WTC11 (cell line): ENCODE results near the gene CYP4Z1. TPM values are rescaled to one million over a fixed set of nuclear protein-coding genes. Genes with fewer than 3 reads are reported as not detected.

Experiments
- ATAC-seq: fragments of 200-7000 bp; cut with Tn5 transposase; 2 replicates; pipeline ENCODE4 v1.10.0; 2021; ENCODE audit warnings: mild to moderate bottlenecking, moderate library complexity
- CTCF ChIA-PET: fragments of 300-600 bp; sonication (Branson Sonifier 250); formaldehyde crosslinking; loops from one replicate; lab custom pipeline; 2021; ENCODE audit warnings: antibody characterized with exemption; lab: Charles Lee
- POLR2A ChIA-PET: fragments of 350-600 bp; sonication (Branson Sonifier 250); formaldehyde crosslinking; loops from one replicate; lab custom pipeline; 2021; ENCODE audit warnings: antibody characterized with exemption; lab: Charles Lee
- DNase-seq: peaks from one replicate; pipeline ENCODE4 v3.0.0; 2021; ENCODE audit warnings: low spot score
- H3K27ac Mint-ChIP-seq: 2 replicates; pipeline ENCODE4 v1.8.0; 2021; ENCODE audit warnings: mixed read lengths
- H3K27me3 Mint-ChIP-seq: 2 replicates; pipeline ENCODE4 v1.8.0; 2021; ENCODE audit warnings: low read depth, mild to moderate bottlenecking, moderate library complexity, mixed read lengths
- H3K36me3 Mint-ChIP-seq: 2 replicates; pipeline ENCODE4 v1.8.0; 2021; ENCODE audit warnings: mixed read lengths
- H3K4me1 Mint-ChIP-seq: 2 replicates; pipeline ENCODE4 v1.8.0; 2022; ENCODE audit warnings: mixed read lengths
- H3K4me3 Mint-ChIP-seq: 2 replicates; pipeline ENCODE4 v1.8.0; 2021; ENCODE audit warnings: mild to moderate bottlenecking, moderate library complexity, mixed read lengths
- H3K9me3 Mint-ChIP-seq: 2 replicates; pipeline ENCODE4 v1.8.0; 2021; ENCODE audit warnings: mixed read lengths
- FOXP1 ChIP-seq: sonication (generic); formaldehyde crosslinking; IDR thresholded peaks from 2 replicates; pipeline ENCODE4 v1.8.0; 2022; ENCODE audit warnings: missing genetic modification reagents, mild to moderate bottlenecking, moderate library complexity, borderline replicate concordance
- GABPB1 ChIP-seq: sonication (generic); formaldehyde crosslinking; IDR thresholded peaks from 2 replicates; pipeline ENCODE4 v1.8.1; 2023; ENCODE audit warnings: mild to moderate bottlenecking, missing genetic modification reagents
- SMAD3 ChIP-seq: sonication (generic); formaldehyde crosslinking; IDR thresholded peaks from 2 replicates; pipeline ENCODE4 v1.8.0; 2022; ENCODE audit warnings: missing genetic modification reagents, mild to moderate bottlenecking, borderline replicate concordance
- SP1 ChIP-seq: sonication (generic); formaldehyde crosslinking; conservative IDR thresholded peaks from 2 replicates; pipeline ENCODE4 v1.8.1; 2022; ENCODE audit warnings: missing genetic modification reagents
- TEAD4 ChIP-seq: sonication (generic); formaldehyde crosslinking; IDR thresholded peaks from 2 replicates; pipeline ENCODE4 v1.8.0; 2022; ENCODE audit warnings: mild to moderate bottlenecking, missing genetic modification reagents
- ZBTB21 ChIP-seq: sonication (generic); formaldehyde crosslinking; IDR thresholded peaks from 2 replicates; pipeline ENCODE4 v1.8.1; 2023; ENCODE audit warnings: mild to moderate bottlenecking, missing genetic modification reagents, borderline replicate concordance
- ZNF232 ChIP-seq: sonication (generic); formaldehyde crosslinking; IDR thresholded peaks from 2 replicates; pipeline ENCODE4 v1.8.0; 2022; ENCODE audit warnings: mild to moderate bottlenecking, missing genetic modification reagents
- ZNF416 ChIP-seq: fragments of 250-450 bp; sonication (Bioruptor Pico); IDR thresholded peaks from 2 replicates; pipeline ENCODE4 v1.9.0; 2021; ENCODE audit warnings: mild to moderate bottlenecking, inconsistent platforms
- ZNF423 ChIP-seq: fragments of 250-450 bp; sonication (Bioruptor Pico); IDR thresholded peaks from 2 replicates; pipeline ENCODE4 v2.1.2; 2022; ENCODE audit warnings: mild to moderate bottlenecking, moderate library complexity
- total RNA-seq: library from RNA; stranded (reverse); gene quantifications from 3 replicates; pipeline ENCODE4 v1.2.3, GENCODE V29; 2021
- TF ChIP-seq, protein P1 (sequence below): sonication (generic); formaldehyde crosslinking; IDR thresholded peaks from 2 replicates; pipeline ENCODE4 v1.8.1; 2023; ENCODE audit warnings: mild to moderate bottlenecking, missing genetic modification reagents, moderate library complexity
- TF ChIP-seq, protein P2 (sequence below): sonication (generic); formaldehyde crosslinking; IDR thresholded peaks from 2 replicates; pipeline ENCODE4 v1.8.0; 2023; ENCODE audit warnings: mild to moderate bottlenecking, missing genetic modification reagents
- TF ChIP-seq, protein P3 (sequence below): sonication (generic); formaldehyde crosslinking; IDR thresholded peaks from 2 replicates; pipeline ENCODE4 v1.8.0; 2022; ENCODE audit warnings: mild to moderate bottlenecking, missing genetic modification reagents
- TF ChIP-seq, protein P4 (sequence below): sonication (generic); formaldehyde crosslinking; IDR thresholded peaks from 2 replicates; pipeline ENCODE4 v1.8.1; 2023; ENCODE audit warnings: mild to moderate bottlenecking, moderate library complexity, missing genetic modification reagents
- TF ChIP-seq, protein P5 (sequence below): fragments of 250-450 bp; sonication (Bioruptor Pico); IDR thresholded peaks from 2 replicates; pipeline ENCODE4 v1.9.0; 2021; ENCODE audit warnings: mild to moderate bottlenecking, borderline replicate concordance
- TF ChIP-seq, protein P6 (sequence below): sonication (generic); formaldehyde crosslinking; IDR thresholded peaks from 2 replicates; pipeline ENCODE4 v1.8.0; 2022; ENCODE audit warnings: mild to moderate bottlenecking, missing genetic modification reagents

CYP4Z1 gene
- total RNA-seq, 1 experiment from 2014 or later: not detected

DNA sequence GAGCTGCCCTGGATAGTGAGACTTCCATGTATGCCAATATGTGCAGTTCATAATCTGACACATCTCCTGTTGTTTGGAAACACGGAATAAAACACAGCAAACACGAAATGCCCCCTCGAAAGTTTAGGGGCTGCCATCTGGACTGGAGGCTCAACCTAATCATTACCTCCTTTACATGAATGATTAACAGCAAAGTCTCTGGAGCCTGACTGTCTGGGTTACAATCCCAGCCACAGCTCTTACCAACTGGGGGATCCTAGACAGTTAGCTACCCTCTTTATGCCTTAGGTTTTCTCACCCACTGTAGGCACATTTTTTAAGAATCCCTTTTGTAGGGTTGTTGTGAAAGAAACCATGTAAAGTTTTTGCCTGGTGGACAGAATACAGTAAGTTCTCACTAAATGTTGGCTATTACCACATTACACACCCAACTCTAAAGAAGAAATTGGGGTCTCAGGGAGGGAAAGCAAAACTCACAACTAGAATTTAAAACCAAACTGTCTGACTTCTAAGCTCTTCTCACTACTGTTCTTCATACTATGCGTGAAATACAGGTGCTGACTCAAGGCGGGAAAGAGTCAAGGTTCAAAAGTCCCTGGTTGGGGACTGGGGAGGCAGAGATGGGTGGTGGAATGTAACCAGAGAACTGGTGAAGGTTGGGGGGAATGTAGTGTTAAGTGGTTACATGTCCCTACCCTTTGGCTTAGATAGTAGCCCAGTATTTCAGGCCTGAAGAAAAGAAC lies 94.4 kb downstream of the CYP4Z1 start (continued):
- TF ChIP-seq, protein P1, sequence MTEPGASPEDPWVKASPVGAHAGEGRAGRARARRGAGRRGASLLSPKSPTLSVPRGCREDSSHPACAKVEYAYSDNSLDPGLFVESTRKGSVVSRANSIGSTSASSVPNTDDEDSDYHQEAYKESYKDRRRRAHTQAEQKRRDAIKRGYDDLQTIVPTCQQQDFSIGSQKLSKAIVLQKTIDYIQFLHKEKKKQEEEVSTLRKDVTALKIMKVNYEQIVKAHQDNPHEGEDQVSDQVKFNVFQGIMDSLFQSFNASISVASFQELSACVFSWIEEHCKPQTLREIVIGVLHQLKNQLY (CRISPR knock-in tag): no peak

DNA sequence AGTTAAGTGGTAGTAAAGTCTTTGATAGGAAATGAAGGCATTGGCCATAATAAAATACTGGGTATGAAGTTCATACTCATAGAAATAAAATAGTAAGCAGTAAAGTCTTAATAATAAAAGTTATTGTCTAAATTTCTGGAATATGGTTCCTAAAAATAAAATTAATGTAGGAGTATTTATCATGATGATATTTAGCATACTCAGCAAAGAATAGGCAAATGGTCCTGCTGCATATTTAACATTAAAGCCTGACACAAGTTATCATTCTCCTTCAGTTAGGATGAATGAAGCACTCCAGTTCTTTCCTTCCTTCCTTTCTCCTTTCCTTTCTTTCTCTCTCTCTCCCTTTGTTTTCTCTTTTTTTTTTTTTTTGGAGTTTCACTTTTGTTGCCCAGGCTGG lies 97.5 kb downstream of the CYP4Z1 start:
- peaks cover 26% of the 10 kb centered on the region for H3K36me3 Mint-ChIP-seq
- POLR2A ChIA-PET: no interaction called here
- H3K4me3 Mint-ChIP-seq: no peak overlapping the region
- DNase-seq: no peak
- H3K9me3 Mint-ChIP-seq: peaks cover 34% of the 10 kb centered on the region
- TF ChIP-seq SP1 (CRISPR knock-in tag) (no peak), GABPB1 (CRISPR knock-in tag) (no peak), FOXP1 (no peak), TEAD4 (no peak), ZNF232 (CRISPR knock-in tag) (no peak), ZNF423 (CRISPR knock-in tag) (no peak), ZBTB21 (CRISPR knock-in tag) (no peak), ZNF416 (no peak), SMAD3 (CRISPR knock-in tag) (no peak)
- TF ChIP-seq, protein P2, sequence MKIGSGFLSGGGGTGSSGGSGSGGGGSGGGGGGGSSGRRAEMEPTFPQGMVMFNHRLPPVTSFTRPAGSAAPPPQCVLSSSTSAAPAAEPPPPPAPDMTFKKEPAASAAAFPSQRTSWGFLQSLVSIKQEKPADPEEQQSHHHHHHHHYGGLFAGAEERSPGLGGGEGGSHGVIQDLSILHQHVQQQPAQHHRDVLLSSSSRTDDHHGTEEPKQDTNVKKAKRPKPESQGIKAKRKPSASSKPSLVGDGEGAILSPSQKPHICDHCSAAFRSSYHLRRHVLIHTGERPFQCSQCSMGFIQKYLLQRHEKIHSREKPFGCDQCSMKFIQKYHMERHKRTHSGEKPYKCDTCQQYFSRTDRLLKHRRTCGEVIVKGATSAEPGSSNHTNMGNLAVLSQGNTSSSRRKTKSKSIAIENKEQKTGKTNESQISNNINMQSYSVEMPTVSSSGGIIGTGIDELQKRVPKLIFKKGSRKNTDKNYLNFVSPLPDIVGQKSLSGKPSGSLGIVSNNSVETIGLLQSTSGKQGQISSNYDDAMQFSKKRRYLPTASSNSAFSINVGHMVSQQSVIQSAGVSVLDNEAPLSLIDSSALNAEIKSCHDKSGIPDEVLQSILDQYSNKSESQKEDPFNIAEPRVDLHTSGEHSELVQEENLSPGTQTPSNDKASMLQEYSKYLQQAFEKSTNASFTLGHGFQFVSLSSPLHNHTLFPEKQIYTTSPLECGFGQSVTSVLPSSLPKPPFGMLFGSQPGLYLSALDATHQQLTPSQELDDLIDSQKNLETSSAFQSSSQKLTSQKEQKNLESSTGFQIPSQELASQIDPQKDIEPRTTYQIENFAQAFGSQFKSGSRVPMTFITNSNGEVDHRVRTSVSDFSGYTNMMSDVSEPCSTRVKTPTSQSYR (CRISPR knock-in tag): no peak
- TF ChIP-seq, protein P3, sequence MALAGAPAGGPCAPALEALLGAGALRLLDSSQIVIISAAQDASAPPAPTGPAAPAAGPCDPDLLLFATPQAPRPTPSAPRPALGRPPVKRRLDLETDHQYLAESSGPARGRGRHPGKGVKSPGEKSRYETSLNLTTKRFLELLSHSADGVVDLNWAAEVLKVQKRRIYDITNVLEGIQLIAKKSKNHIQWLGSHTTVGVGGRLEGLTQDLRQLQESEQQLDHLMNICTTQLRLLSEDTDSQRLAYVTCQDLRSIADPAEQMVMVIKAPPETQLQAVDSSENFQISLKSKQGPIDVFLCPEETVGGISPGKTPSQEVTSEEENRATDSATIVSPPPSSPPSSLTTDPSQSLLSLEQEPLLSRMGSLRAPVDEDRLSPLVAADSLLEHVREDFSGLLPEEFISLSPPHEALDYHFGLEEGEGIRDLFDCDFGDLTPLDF (CRISPR knock-in tag): no peak
- TF ChIP-seq, protein P4, sequence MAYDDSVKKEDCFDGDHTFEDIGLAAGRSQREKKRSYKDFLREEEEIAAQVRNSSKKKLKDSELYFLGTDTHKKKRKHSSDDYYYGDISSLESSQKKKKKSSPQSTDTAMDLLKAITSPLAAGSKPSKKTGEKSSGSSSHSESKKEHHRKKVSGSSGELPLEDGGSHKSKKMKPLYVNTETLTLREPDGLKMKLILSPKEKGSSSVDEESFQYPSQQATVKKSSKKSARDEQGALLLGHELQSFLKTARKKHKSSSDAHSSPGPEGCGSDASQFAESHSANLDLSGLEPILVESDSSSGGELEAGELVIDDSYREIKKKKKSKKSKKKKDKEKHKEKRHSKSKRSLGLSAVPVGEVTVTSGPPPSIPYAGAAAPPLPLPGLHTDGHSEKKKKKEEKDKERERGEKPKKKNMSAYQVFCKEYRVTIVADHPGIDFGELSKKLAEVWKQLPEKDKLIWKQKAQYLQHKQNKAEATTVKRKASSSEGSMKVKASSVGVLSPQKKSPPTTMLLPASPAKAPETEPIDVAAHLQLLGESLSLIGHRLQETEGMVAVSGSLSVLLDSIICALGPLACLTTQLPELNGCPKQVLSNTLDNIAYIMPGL (CRISPR knock-in tag): no peak
- TF ChIP-seq, protein P5, sequence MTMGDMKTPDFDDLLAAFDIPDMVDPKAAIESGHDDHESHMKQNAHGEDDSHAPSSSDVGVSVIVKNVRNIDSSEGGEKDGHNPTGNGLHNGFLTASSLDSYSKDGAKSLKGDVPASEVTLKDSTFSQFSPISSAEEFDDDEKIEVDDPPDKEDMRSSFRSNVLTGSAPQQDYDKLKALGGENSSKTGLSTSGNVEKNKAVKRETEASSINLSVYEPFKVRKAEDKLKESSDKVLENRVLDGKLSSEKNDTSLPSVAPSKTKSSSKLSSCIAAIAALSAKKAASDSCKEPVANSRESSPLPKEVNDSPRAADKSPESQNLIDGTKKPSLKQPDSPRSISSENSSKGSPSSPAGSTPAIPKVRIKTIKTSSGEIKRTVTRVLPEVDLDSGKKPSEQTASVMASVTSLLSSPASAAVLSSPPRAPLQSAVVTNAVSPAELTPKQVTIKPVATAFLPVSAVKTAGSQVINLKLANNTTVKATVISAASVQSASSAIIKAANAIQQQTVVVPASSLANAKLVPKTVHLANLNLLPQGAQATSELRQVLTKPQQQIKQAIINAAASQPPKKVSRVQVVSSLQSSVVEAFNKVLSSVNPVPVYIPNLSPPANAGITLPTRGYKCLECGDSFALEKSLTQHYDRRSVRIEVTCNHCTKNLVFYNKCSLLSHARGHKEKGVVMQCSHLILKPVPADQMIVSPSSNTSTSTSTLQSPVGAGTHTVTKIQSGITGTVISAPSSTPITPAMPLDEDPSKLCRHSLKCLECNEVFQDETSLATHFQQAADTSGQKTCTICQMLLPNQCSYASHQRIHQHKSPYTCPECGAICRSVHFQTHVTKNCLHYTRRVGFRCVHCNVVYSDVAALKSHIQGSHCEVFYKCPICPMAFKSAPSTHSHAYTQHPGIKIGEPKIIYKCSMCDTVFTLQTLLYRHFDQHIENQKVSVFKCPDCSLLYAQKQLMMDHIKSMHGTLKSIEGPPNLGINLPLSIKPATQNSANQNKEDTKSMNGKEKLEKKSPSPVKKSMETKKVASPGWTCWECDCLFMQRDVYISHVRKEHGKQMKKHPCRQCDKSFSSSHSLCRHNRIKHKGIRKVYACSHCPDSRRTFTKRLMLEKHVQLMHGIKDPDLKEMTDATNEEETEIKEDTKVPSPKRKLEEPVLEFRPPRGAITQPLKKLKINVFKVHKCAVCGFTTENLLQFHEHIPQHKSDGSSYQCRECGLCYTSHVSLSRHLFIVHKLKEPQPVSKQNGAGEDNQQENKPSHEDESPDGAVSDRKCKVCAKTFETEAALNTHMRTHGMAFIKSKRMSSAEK (CRISPR knock-in tag): no peak
- TF ChIP-seq, protein P6, sequence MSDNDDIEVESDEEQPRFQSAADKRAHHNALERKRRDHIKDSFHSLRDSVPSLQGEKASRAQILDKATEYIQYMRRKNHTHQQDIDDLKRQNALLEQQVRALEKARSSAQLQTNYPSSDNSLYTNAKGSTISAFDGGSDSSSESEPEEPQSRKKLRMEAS (CRISPR knock-in tag): no peak
- no peak for ATAC-seq
- CTCF ChIA-PET: no interaction called here
- no peaks in the 10 kb centered on the region for H3K4me1 Mint-ChIP-seq
- peaks cover 39% of the 10 kb centered on the region for H3K27me3 Mint-ChIP-seq
- H3K27ac Mint-ChIP-seq: no peak overlapping the region

Other genes starting within 250 kb of the CYP4Z1 start
- gene CYP4A11, start 125.8 kb upstream of the CYP4Z1 start, total RNA-seq: 0.11 to 0.53 TPM (median 0.23 TPM) in 3 replicates
- gene CYP4X1, start 43.6 kb upstream of the CYP4Z1 start, total RNA-seq: 1.3 to 1.9 TPM (median 1.4 TPM) in 3 replicates
- gene CYP4A22, start 70.2 kb downstream of the CYP4Z1 start, total RNA-seq: not detected in 3 replicates
- not detected in 3 replicates for gene PDZK1IP1, start 122.8 kb downstream of the CYP4Z1 start, total RNA-seq
- 0.41 to 0.63 TPM (median 0.57 TPM) in 3 replicates for gene TAL1, start 165.0 kb downstream of the CYP4Z1 start, total RNA-seq
- gene STIL, start 246.9 kb downstream of the CYP4Z1 start, total RNA-seq: 24.0 to 29.7 TPM (median 24.1 TPM) in 3 replicates